ENCODE results near the gene KCNJ9. TPM values are rescaled to one million over a fixed set of nuclear protein-coding genes. Genes with fewer than 3 reads are reported as not detected.

The KCNJ9 gene
- total and polyA plus RNA-seq, 12 donors, result 0.01 to 0.09 (median 0.07) TPM; not detected in 8

GRCh38 chr1:160096274-160097116 is 15.2 kb downstream of the KCNJ9 start:
- H3K4me3 ChIP-seq, result peak overlapping the region in 2 of 10 donors; percentile 75 to 81
- TF ChIP-seq, protein P1, sequence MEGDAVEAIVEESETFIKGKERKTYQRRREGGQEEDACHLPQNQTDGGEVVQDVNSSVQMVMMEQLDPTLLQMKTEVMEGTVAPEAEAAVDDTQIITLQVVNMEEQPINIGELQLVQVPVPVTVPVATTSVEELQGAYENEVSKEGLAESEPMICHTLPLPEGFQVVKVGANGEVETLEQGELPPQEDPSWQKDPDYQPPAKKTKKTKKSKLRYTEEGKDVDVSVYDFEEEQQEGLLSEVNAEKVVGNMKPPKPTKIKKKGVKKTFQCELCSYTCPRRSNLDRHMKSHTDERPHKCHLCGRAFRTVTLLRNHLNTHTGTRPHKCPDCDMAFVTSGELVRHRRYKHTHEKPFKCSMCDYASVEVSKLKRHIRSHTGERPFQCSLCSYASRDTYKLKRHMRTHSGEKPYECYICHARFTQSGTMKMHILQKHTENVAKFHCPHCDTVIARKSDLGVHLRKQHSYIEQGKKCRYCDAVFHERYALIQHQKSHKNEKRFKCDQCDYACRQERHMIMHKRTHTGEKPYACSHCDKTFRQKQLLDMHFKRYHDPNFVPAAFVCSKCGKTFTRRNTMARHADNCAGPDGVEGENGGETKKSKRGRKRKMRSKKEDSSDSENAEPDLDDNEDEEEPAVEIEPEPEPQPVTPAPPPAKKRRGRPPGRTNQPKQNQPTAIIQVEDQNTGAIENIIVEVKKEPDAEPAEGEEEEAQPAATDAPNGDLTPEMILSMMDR (IDR thresholded peaks at IDR 0.05), result no peak
- H3K27ac ChIP-seq, result peak overlapping the region in 5 of 10 donors; percentile 7 to 48 (median 22)
- H3K9me3 ChIP-seq, result no peaks in the 10 kb centered on the region
- H3K4me1 ChIP-seq, result peaks cover 13 to 46% (median 27%) of the 10 kb centered on the region in 9 donors
- DNase-seq, result no peak
- intact Hi-C loops (cut with DNase I), result loop anchor here in 4 of 10 donors (5.0 to 10.0 kb wide), 4 partner anchors 96 to 278 kb away; partner anchors contain the start of gene CASQ1 (in 1 of the 4)
- no peak for ATAC-seq
- H3K27me3 ChIP-seq, result no peaks in the 10 kb centered on the region
- peaks cover 0 to 39% (median 6%) of the 10 kb centered on the region in 9 donors for H3K36me3 ChIP-seq
- WGBS, 2 donors, result 67 to 81% methylated on average over 4 of the region's 4 CpGs

GRCh38 chr1:160097151-160097910 is 16.0 kb downstream of the KCNJ9 start:
- ATAC-seq (no peak), DNase-seq (no peak)
- Histone ChIP-seq H3K36me3 (peaks cover 0 to 30% (median 2%) of the 10 kb centered on the region in 9 donors), H3K27ac (peak overlapping the region in 8 of 10 donors; percentile 76 to 97 (median 88)), H3K4me1 (peaks cover 16 to 54% (median 35%) of the 10 kb centered on the region in 9 donors), H3K9me3 (no peaks in the 10 kb centered on the region), H3K4me3 (peak overlapping the region in 9 of 10 donors; percentile 70 to 95 (median 81)), H3K27me3 (no peaks in the 10 kb centered on the region)
- TF ChIP-seq, protein P1 (IDR thresholded peaks at IDR 0.05), result no peak
- intact Hi-C loops (cut with DNase I), result loop anchor here in 4 of 10 donors (5.0 to 10.0 kb wide), 4 partner anchors 95 to 277 kb away; partner anchors contain the start of gene CASQ1 (in 1 of the 4)
- 80 to 82% methylated on average over 5 of the region's 5 CpGs for WGBS, 2 donors

DNA sequence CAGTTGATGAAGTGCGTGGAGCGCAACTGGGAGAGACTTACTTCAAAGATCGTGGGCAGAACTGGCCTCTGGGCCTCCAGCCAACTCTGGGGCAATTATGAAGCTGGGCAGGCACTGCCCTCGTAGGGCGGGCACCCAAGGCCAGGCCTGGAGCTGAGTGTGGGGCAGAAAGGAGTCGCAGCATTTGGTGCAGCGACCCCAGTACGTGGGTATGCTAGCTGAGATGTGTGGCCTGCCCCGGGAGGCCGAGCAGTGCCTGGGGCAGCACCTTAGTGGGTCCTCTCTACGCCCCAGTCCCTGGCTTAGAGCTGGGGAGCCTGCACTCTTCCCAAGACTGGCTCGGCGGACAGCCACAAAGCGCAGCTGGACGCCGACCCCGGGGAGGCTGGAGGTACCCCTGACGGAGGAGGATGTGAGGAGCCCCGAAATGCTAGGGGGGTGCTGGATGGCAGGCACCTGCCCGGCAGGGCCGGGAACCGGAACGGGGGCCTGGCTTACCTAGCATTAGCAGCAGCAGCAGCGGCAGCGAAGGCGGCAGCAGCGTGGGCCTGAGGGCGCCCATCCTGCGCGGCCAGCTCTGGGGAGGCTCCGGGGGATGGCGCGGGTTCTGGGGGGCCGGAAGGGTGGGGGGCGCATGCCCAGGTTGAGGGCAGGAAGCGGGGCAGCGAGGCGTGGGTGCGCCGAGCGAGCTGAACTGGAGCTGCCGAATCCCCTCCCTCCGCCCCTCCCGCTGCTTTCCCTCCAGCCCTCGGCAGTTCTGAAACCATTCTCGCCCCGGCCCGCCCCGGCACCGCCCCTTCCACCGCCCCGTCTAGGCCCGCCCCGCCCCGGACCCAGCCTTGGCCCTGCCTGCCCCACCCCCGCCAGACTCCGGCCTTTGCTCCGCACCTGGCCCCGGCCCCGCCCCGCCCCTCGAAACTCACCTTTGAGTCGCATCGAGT is 16.8 kb downstream of the KCNJ9 start, which contains the start of gene IGSF8:
TSS of gene IGSF8 (minus strand) at position 709 of the 941 bp plus-strand sequence. CDS start at position 562, 147 bp downstream.
- Histone ChIP-seq H3K36me3 (peaks cover 0 to 22% (median 0%) of the 10 kb centered on the region in 9 donors), H3K4me3 (peak within 1 kb of the TSS; percentile 56 to 95 (median 79)), H3K27ac (peak within 1 kb of the TSS; percentile 20 to 97 (median 92)), H3K9me3 (no peaks in the 10 kb centered on the region), H3K4me1 (peaks cover 16 to 61% (median 36%) of the 10 kb centered on the region in 9 donors), H3K27me3 (no peaks in the 10 kb centered on the region)
- ATAC-seq (peak; percentile 63 to 83 (median 74)), DNase-seq (peak; percentile 93 to 95)
- TF ChIP-seq, protein P1 (IDR thresholded peaks at IDR 0.05), result no peak
- WGBS, 2 donors, result 3 to 4% methylated on average over 38 to 64 of the region's 64 CpGs
- intact Hi-C loops (cut with DNase I), result loop anchor here in 5 of 10 donors (2.0 to 10.0 kb wide), 5 partner anchors 94 to 277 kb away; partner anchors contain the start of gene CASQ1 (in 1 of the 5)

All from heart right ventricle (tissue), 16 donors.